NK-92 treated with Interleukin-12 subunit alpha and Interleukin-12 subunit beta, amount 100 ng/mL, for 24 hours (cell line): ENCODE data around the gene STRIP2.

Experiments
- DNase-seq: peaks from one replicate; lab custom pipeline; 2025; lab: John Stamatoyannopoulos, UW

STRIP2 gene

GRCh38 chr7:129496653-129497052, 62.4 kb downstream of the STRIP2 start:
- DNase-seq = peak; percentile 41

GRCh38 chr7:129497156-129497555, 62.9 kb downstream of the STRIP2 start:
- DNase-seq = no peak

GRCh38 chr7:129498021-129498420, 63.8 kb downstream of the STRIP2 start:
- no peak for DNase-seq

- no peak for DNase-seq
These were observed 65.8 kb downstream of the STRIP2 start for GRCh38 chr7:129499999-129500398.

GRCh38 chr7:129501760-129502707, 67.8 kb downstream of the STRIP2 start, which contains the start of gene SMKR1:
SMKR1 (plus strand) TSS chr7:129502531; CDS start chr7:129502825, 294 bp downstream.
- DNase-seq = peak; percentile 90

- DNase-seq = no peak
These were observed 68.8 kb downstream of the STRIP2 start for GRCh38 chr7:129502708-129503685.

GRCh38 chr7:129503725-129504124, 69.5 kb downstream of the STRIP2 start:
- no peak for DNase-seq

- DNase-seq = no peak
These were observed 78.0 kb downstream of the STRIP2 start for GRCh38 chr7:129512192-129512591.

GRCh38 chr7:129513546-129513945, 79.3 kb downstream of the STRIP2 start:
- no peak for DNase-seq

GRCh38 chr7:129514683-129515082, 80.5 kb downstream of the STRIP2 start:
- no peak for DNase-seq

- DNase-seq = no peak
These were observed 81.1 kb downstream of the STRIP2 start for GRCh38 chr7:129515381-129515780.

GRCh38 chr7:129517931-129518330, 83.7 kb downstream of the STRIP2 start:
- no peak for DNase-seq

- no peak for DNase-seq
These were observed 85.2 kb downstream of the STRIP2 start for GRCh38 chr7:129519464-129519863.

- DNase-seq = no peak
These were observed 88.1 kb downstream of the STRIP2 start for GRCh38 chr7:129522088-129522970.

- DNase-seq = no peak
These were observed 88.7 kb downstream of the STRIP2 start for GRCh38 chr7:129522971-129523340.

GRCh38 chr7:129523924-129524323, 89.7 kb downstream of the STRIP2 start:
- no peak for DNase-seq

- DNase-seq = peak; percentile 48
These were observed 90.2 kb downstream of the STRIP2 start for GRCh38 chr7:129524405-129524804.

- no peak for DNase-seq
These were observed 91.1 kb downstream of the STRIP2 start for GRCh38 chr7:129525225-129525862.

- DNase-seq = no peak
These were observed 95.4 kb downstream of the STRIP2 start for GRCh38 chr7:129529643-129530042.

GRCh38 chr7:129530795-129531391, 96.7 kb downstream of the STRIP2 start:
- DNase-seq = peak; percentile 76

GRCh38 chr7:129531721-129532120, 97.5 kb downstream of the STRIP2 start:
- no peak for DNase-seq
